Smooth muscle cell (in vitro differentiated cells): ENCODE measurements around the gene RAB4A. TPM values are rescaled to one million over a fixed set of nuclear protein-coding genes. Genes with fewer than 3 reads are reported as not detected.

Experiments
- DNase-seq: peaks from one replicate; lab custom pipeline; 2025; ENCODE audit not compliant: unreplicated experiment; lab: John Stamatoyannopoulos, UW
- H2AFZ ChIP-seq: fragments of 200-600 bp; sonication (generic); 2 replicates; pipeline ENCODE4 v1.6.0; 2016; ENCODE audit warnings: antibody characterized with exemption, low read depth, mild to moderate bottlenecking
- H3F3A ChIP-seq: fragments of 200-600 bp; sonication (generic); 2 replicates; pipeline ENCODE4 v1.6.0; 2017; ENCODE audit warnings: antibody characterized with exemption, low read depth
- H3K27ac ChIP-seq: fragments of 200-600 bp; sonication (generic); 2 replicates; pipeline ENCODE4 v1.5.1; 2016; ENCODE audit warnings: low read depth, mild to moderate bottlenecking
- H3K27me3 ChIP-seq: fragments of 200-600 bp; sonication (generic); 2 replicates; pipeline ENCODE4 v1.6.1; 2016; ENCODE audit warnings: low read depth, mild to moderate bottlenecking
- H3K36me3 ChIP-seq: fragments of 200-600 bp; sonication (generic); 2 replicates; pipeline ENCODE4 v1.5.1; 2016; ENCODE audit warnings: low read depth
- H3K4me1 ChIP-seq: fragments of 200-600 bp; sonication (generic); 2 replicates; pipeline ENCODE4 v1.5.1; 2016; ENCODE audit warnings: low read depth
- H3K4me2 ChIP-seq: fragments of 200-600 bp; sonication (generic); 2 replicates; pipeline ENCODE4 v1.6.0; 2016; ENCODE audit warnings: mild to moderate bottlenecking
- H3K4me3 ChIP-seq: fragments of 200-600 bp; sonication (generic); 2 replicates; pipeline ENCODE4 v1.5.1; 2016; ENCODE audit warnings: mild to moderate bottlenecking
- H3K79me2 ChIP-seq: fragments of 200-600 bp; sonication (generic); 2 replicates; pipeline ENCODE4 v1.6.0; 2016; ENCODE audit warnings: low read depth, mild to moderate bottlenecking
- H3K9ac ChIP-seq: fragments of 200-600 bp; sonication (generic); 2 replicates; pipeline ENCODE4 v1.6.0; 2016; ENCODE audit warnings: low read depth
- H3K9me3 ChIP-seq: fragments of 200-600 bp; sonication (generic); replicated peaks from 2 replicates; pipeline ENCODE4 v1.5.1; 2016; ENCODE audit warnings: low read depth
- H4K20me1 ChIP-seq: fragments of 200-600 bp; sonication (generic); 2 replicates; pipeline ENCODE4 v1.6.0; 2016; ENCODE audit warnings: low read depth
- WGBS: methylation state at CpG from one replicate; pipeline ENCODE4 v1.1.7; 2016; ENCODE audit warnings: low lambda C conversion rate; 5-methylcytosine and 5-hydroxymethylcytosine counted together
- polyA plus RNA-seq: library from polyadenylated mRNA; unstranded; fragments of >200 nt; fragmentation: Nextera tagmentation; extraction: Ambion mirVana; gene quantifications from 2 replicates; pipeline ENCODE4 v1.2.1, GENCODE V29; 2016
- total RNA-seq: library from RNA; depleted of rRNA; stranded (reverse); fragments of >200 nt; gene quantifications from 2 replicates; pipeline ENCODE4 v1.2.3, GENCODE V29; 2014
- TF ChIP-seq, protein P1 (sequence below): fragments of 200-600 bp; sonication (generic); IDR thresholded peaks from 2 replicates; pipeline ENCODE4 v1.5.1; 2017; ENCODE audit warnings: borderline replicate concordance, mild to moderate bottlenecking, antibody characterized with exemption; ENCODE audit not compliant: insufficient read depth, poor library complexity, severe bottlenecking

RAB4A gene, protein sequence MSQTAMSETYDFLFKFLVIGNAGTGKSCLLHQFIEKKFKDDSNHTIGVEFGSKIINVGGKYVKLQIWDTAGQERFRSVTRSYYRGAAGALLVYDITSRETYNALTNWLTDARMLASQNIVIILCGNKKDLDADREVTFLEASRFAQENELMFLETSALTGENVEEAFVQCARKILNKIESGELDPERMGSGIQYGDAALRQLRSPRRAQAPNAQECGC
- total RNA-seq, result 25.1 and 43.9 TPM in 2 replicates
- 46.6 and 52.7 TPM in 2 replicates for polyA plus RNA-seq

- H3F3A ChIP-seq, result peaks cover 24% of the 10 kb centered on the region
- WGBS, result 21% methylated on average over 56 of the region's 95 CpGs
- TF ChIP-seq, protein P1, sequence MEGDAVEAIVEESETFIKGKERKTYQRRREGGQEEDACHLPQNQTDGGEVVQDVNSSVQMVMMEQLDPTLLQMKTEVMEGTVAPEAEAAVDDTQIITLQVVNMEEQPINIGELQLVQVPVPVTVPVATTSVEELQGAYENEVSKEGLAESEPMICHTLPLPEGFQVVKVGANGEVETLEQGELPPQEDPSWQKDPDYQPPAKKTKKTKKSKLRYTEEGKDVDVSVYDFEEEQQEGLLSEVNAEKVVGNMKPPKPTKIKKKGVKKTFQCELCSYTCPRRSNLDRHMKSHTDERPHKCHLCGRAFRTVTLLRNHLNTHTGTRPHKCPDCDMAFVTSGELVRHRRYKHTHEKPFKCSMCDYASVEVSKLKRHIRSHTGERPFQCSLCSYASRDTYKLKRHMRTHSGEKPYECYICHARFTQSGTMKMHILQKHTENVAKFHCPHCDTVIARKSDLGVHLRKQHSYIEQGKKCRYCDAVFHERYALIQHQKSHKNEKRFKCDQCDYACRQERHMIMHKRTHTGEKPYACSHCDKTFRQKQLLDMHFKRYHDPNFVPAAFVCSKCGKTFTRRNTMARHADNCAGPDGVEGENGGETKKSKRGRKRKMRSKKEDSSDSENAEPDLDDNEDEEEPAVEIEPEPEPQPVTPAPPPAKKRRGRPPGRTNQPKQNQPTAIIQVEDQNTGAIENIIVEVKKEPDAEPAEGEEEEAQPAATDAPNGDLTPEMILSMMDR, result no peak
- peaks cover 5% of the 10 kb centered on the region for H3K9me3 ChIP-seq
- peak within 1 kb of the TSS; percentile 93 for H3K4me3 ChIP-seq
- H3K4me2 ChIP-seq, result peak within 1 kb of the TSS; percentile 98
- H3K36me3 ChIP-seq, result no peaks in the 10 kb centered on the region
- peak; percentile 46 for DNase-seq
- H2AFZ ChIP-seq, result peak within 1 kb of the TSS; percentile 91
- H3K79me2 ChIP-seq, result peaks cover 35% of the 10 kb centered on the region
- peaks cover 41% of the 10 kb centered on the region for H4K20me1 ChIP-seq
- no peaks in the 10 kb centered on the region for H3K27me3 ChIP-seq
- H3K4me1 ChIP-seq, result peaks cover 12% of the 10 kb centered on the region
- peak within 1 kb of the TSS; percentile 39 for H3K27ac ChIP-seq
- peak within 1 kb of the TSS; percentile 64 for H3K9ac ChIP-seq
Observed at GRCh38 chr1:229270547-229271447, at the start of gene RAB4A. TSS of gene RAB4A (plus strand) at chr1:229271111. CDS start at chr1:229271340, 229 bp downstream.

- H3K4me3 ChIP-seq, result no peak overlapping the region
- H3K27me3 ChIP-seq, result no peaks in the 10 kb centered on the region
- H3K9me3 ChIP-seq, result no peaks in the 10 kb centered on the region
- peaks cover 4% of the 10 kb centered on the region for H3F3A ChIP-seq
- 100% methylated on average over 3 of the region's 3 CpGs for WGBS
- H3K4me1 ChIP-seq, result no peaks in the 10 kb centered on the region
- TF ChIP-seq, protein P1, result no peak
- H3K36me3 ChIP-seq, result no peaks in the 10 kb centered on the region
- no peaks in the 10 kb centered on the region for H3K79me2 ChIP-seq
- H3K4me2 ChIP-seq, result no peak overlapping the region
- no peak overlapping the region for H2AFZ ChIP-seq
- DNase-seq, result no peak
- no peak overlapping the region for H3K27ac ChIP-seq
- no peaks in the 10 kb centered on the region for H4K20me1 ChIP-seq
- no peak overlapping the region for H3K9ac ChIP-seq
Observed at GRCh38 chr1:229222081-229222480, 48.8 kb upstream of the RAB4A start.

DNA sequence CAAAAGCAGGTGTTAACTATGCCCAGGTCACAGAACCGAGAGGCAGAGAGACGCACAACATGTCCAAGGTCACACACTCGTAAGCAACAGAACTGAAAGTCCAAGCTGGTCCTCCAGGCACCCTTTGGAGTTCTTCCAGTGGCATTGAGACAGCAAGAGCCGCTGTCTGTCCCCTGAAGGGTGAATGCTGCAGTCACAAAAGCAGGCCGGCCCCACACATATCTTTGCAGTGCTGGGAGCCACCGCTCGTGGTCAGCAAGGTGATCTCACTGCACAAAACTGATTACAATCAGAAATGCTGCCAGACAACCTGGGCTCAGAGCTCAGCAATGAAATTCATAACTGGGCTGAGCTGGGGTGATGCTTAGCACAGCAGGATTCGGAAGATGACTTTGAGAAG, 47.4 kb upstream of the RAB4A start:
- Histone ChIP-seq H3K79me2 (no peaks in the 10 kb centered on the region), H2AFZ (no peak overlapping the region), H3K4me1 (no peaks in the 10 kb centered on the region), H4K20me1 (no peaks in the 10 kb centered on the region), H3K9ac (no peak overlapping the region), H3K4me2 (no peak overlapping the region), H3K4me3 (no peak overlapping the region), H3F3A (peaks cover 4% of the 10 kb centered on the region), H3K36me3 (no peaks in the 10 kb centered on the region), H3K9me3 (no peaks in the 10 kb centered on the region), H3K27me3 (no peaks in the 10 kb centered on the region), H3K27ac (peak overlapping the region; percentile 75)
- no peak for DNase-seq
- TF ChIP-seq, protein P1, result no peak
- 64% methylated on average over 8 of the region's 8 CpGs for WGBS
